ENCODE data around the gene CLMP. TPM values are rescaled to one million over a fixed set of nuclear protein-coding genes. Genes with fewer than 3 reads are reported as not detected.

CLMP gene
- total RNA-seq, 1 donor from 2014 or later: 34.5 TPM

DNA sequence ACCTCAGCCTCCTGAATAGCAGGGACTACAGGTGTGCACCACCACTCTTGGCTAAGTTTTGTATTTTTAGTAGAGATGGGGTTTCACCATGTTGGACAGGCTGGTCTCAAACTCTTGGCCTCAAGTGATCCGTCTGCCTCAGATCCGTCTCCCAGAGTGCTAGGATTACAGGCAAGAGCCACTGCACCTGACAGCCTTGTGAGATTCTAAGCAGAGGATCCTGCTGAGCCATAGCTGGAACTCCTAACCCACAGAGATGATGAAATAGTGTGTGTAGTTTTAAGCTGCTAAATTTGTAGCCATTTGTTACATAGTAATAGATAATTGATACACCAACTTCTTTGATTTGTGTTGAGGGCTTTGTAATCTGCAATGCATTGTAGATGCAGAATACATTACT, 51.1 kb downstream of the CLMP start:
- FAIRE-seq: no peak
- H3K27me3 ChIP-seq (ENCODE audit: control insufficient read depth, insufficient read depth, low read length): no peaks in the 10 kb centered on the region
- no peak for DNase-seq (ENCODE audit: low read depth)
- no peak for TF ChIP-seq CTCF (IDR thresholded peaks at IDR 0.05; ENCODE audit: insufficient read depth, low read length, severe bottlenecking)
- no peaks in the 10 kb centered on the region for H3K36me3 ChIP-seq (ENCODE audit: control insufficient read depth, insufficient read depth, low read length)
- no peak overlapping the region for H3K4me3 ChIP-seq (ENCODE audit: low read depth, low read length)

DNA sequence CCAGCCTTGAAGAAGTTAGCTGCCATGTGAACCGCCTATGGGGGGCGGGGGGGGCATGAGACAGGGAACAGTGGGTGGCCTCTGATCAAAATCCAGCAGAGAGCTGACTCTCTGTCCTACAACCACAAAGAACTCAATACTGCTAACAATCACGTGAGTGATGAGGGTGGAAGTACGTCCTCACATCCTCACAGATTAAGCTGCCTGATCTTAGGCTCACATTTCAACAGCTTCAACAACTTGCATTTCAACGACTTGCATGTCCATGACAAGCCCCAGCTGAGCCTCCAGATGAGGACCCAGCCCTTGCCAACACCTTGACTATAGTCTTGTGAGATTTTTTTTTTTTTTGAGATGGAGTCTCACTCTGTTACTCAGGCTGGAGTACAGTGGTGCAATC, 51.6 kb downstream of the CLMP start:
- no peaks in the 10 kb centered on the region for H3K36me3 ChIP-seq (ENCODE audit: control insufficient read depth, insufficient read depth, low read length)
- DNase-seq (ENCODE audit: low read depth): no peak
- no peak overlapping the region for H3K4me3 ChIP-seq (ENCODE audit: low read depth, low read length)
- FAIRE-seq: peak; percentile 82
- H3K27me3 ChIP-seq (ENCODE audit: control insufficient read depth, insufficient read depth, low read length): no peaks in the 10 kb centered on the region
- no peak for TF ChIP-seq CTCF (IDR thresholded peaks at IDR 0.05; ENCODE audit: insufficient read depth, low read length, severe bottlenecking)

DNA sequence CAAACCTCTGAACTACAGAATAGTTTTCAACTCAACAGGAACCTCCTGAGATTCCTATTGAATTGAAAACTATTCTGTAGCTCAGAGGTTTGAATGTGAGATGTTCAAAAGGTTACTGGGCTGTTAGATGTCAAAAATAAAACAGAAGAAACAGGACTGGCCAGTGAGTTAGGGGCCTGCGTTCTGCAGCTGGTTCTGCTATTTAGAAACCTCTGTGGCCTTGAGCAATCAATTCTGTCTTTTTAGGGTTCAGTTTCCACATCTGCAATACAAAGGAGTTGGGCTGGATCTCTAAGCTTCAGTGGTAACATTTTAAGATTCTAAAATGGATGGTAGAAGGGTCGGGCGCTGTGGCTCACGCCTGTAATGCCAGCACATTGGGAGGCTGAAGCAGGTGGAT, 55.8 kb downstream of the CLMP start:
- Histone ChIP-seq H3K36me3 (ENCODE audit: control insufficient read depth, insufficient read depth, low read length) (no peaks in the 10 kb centered on the region), H3K27me3 (ENCODE audit: control insufficient read depth, insufficient read depth, low read length) (no peaks in the 10 kb centered on the region), H3K4me3 (ENCODE audit: low read depth, low read length) (no peak overlapping the region)
- TF ChIP-seq CTCF (IDR thresholded peaks at IDR 0.05; ENCODE audit: insufficient read depth, low read length, severe bottlenecking): no peak
- no peak for DNase-seq (ENCODE audit: low read depth)
- FAIRE-seq: no peak

- DNase-seq (ENCODE audit: low read depth) (no peak), FAIRE-seq (no peak)
- no peak for TF ChIP-seq CTCF (IDR thresholded peaks at IDR 0.05; ENCODE audit: insufficient read depth, low read length, severe bottlenecking)
- Histone ChIP-seq H3K36me3 (ENCODE audit: control insufficient read depth, insufficient read depth, low read length) (no peaks in the 10 kb centered on the region), H3K27me3 (ENCODE audit: control insufficient read depth, insufficient read depth, low read length) (no peaks in the 10 kb centered on the region), H3K4me3 (ENCODE audit: low read depth, low read length) (no peak overlapping the region)
Measured at GRCh38 chr11:123137431-123138224, 57.4 kb downstream of the CLMP start.

DNA sequence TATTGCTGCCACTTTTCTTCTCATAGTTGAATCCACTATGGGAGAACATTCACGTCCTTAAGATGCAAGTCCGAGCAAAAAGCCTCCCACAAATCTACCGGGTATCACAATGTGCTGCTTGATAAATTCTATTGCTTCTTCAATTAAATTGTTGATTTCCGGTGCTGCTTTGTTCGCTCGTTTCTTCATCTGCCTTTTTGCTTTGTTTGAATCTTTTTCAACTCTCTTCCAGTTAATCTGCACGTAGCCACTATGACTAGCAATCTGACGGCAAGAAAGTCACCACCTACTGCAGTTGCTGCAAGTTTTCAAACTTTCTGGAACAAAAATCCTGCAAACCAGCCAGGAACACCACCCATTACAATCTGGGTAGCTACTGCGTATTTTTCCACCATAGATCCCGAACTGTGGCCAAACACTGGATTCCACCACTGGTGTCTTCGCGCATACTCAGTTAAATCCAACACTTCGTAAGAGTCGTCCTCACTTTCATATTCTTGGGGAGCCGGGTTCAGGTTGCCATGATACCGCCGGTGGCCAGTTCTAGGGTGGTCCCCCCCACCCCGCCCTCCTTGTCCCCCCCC, 59.1 kb downstream of the CLMP start:
- DNase-seq (ENCODE audit: low read depth): no peak
- H3K4me3 ChIP-seq (ENCODE audit: low read depth, low read length): no peak overlapping the region
- FAIRE-seq: no peak
- no peaks in the 10 kb centered on the region for H3K36me3 ChIP-seq (ENCODE audit: control insufficient read depth, insufficient read depth, low read length)
- TF ChIP-seq CTCF (IDR thresholded peaks at IDR 0.05; ENCODE audit: insufficient read depth, low read length, severe bottlenecking): no peak
- H3K27me3 ChIP-seq (ENCODE audit: control insufficient read depth, insufficient read depth, low read length): no peaks in the 10 kb centered on the region
